GM19328 (cell line): Measurements from ENCODE around the gene MROH9.

Experiments
- ATAC-seq: cut with Tn5 transposase; IDR thresholded peaks from one replicate; pipeline ENCODE4 v1.9.1; 2021; ENCODE audit warnings: mild to moderate bottlenecking, moderate library complexity; ENCODE audit not compliant: unreplicated experiment

MROH9 gene

GRCh38 chr1:171075041-171075440 is 139.7 kb downstream of the MROH9 start:
- ATAC-seq, result no peak

GRCh38 chr1:171081314-171081753 is 146.0 kb downstream of the MROH9 start:
- ATAC-seq, result no peak

GRCh38 chr1:171081763-171082201 is 146.4 kb downstream of the MROH9 start:
- no peak for ATAC-seq

GRCh38 chr1:171082606-171083005 is 147.3 kb downstream of the MROH9 start:
- ATAC-seq, result no peak

GRCh38 chr1:171083222-171083621 is 147.9 kb downstream of the MROH9 start:
- no peak for ATAC-seq

GRCh38 chr1:171084091-171084490 is 148.8 kb downstream of the MROH9 start:
- ATAC-seq, result no peak

- no peak for ATAC-seq
Measured at GRCh38 chr1:171084870-171085269, 149.5 kb downstream of the MROH9 start.

- ATAC-seq, result no peak
Measured at GRCh38 chr1:171087896-171088295, 152.6 kb downstream of the MROH9 start.

GRCh38 chr1:171090604-171091003 is 155.3 kb downstream of the MROH9 start, which contains the start of gene FMO3:
TSS of gene FMO3 (plus strand) at chr1:171090905. CDS start at chr1:171092659, 1,754 bp downstream.
- no peak for ATAC-seq

- ATAC-seq, result no peak
Measured at GRCh38 chr1:171103862-171104261, 168.5 kb downstream of the MROH9 start.

- no peak for ATAC-seq
Measured at GRCh38 chr1:171107262-171107940, 172.1 kb downstream of the MROH9 start.

- no peak for ATAC-seq
Measured at GRCh38 chr1:171107969-171108368, 172.6 kb downstream of the MROH9 start.

GRCh38 chr1:171109966-171110365 is 174.6 kb downstream of the MROH9 start:
- no peak for ATAC-seq

- no peak for ATAC-seq
Measured at GRCh38 chr1:171110621-171111326, 175.4 kb downstream of the MROH9 start.

- ATAC-seq, result no peak
Measured at GRCh38 chr1:171112119-171112518, 176.8 kb downstream of the MROH9 start.

- ATAC-seq, result no peak
Measured at GRCh38 chr1:171113382-171113781, 178.0 kb downstream of the MROH9 start.
